HepG2 (cell line): Measurements from ENCODE around the gene DDIT4. TPM values are rescaled to one million over a fixed set of nuclear protein-coding genes. Genes with fewer than 3 reads are reported as not detected.

Experiments
- AHDC1 ChIP-seq: sonication (generic); formaldehyde crosslinking; IDR thresholded peaks from 2 replicates; pipeline ENCODE4 v1.5.1; 2020; ENCODE audit warnings: mild to moderate bottlenecking, missing genetic modification reagents, borderline replicate concordance
- CEBPZ ChIP-seq: IDR thresholded peaks from 2 replicates; pipeline ENCODE4 v1.6.1; 2012; ENCODE audit warnings: low read length, improper control_type of control experiment
- FOXO1 ChIP-seq: sonication (generic); formaldehyde crosslinking; IDR thresholded peaks from 2 replicates; pipeline ENCODE4 v1.4.0; 2020; ENCODE audit warnings: missing genetic modification reagents
- FOXO4 ChIP-seq: sonication (generic); formaldehyde crosslinking; conservative IDR thresholded peaks from 2 replicates; pipeline ENCODE4 v1.8.1; 2023; ENCODE audit warnings: missing genetic modification reagents
- KLF12 ChIP-seq: sonication (generic); formaldehyde crosslinking; IDR thresholded peaks from 2 replicates; pipeline ENCODE4 v1.4.0; 2020; ENCODE audit warnings: missing genetic modification reagents, borderline replicate concordance
- MIER2 ChIP-seq: IDR thresholded peaks from 2 replicates; pipeline ENCODE4 v1.6.1; 2016; ENCODE audit warnings: missing biosample characterization, missing genetic modification reagents
- NFATC3 ChIP-seq: sonication (generic); formaldehyde crosslinking; IDR thresholded peaks from 2 replicates; pipeline ENCODE4 v1.5.1; 2020; ENCODE audit warnings: mild to moderate bottlenecking, missing genetic modification reagents
- POGZ ChIP-seq: sonication (generic); formaldehyde crosslinking; IDR thresholded peaks from 2 replicates; pipeline ENCODE4 v1.4.0; 2020; ENCODE audit warnings: mild to moderate bottlenecking, missing genetic modification reagents
- PRMT3 ChIP-seq: sonication (generic); formaldehyde crosslinking; IDR thresholded peaks from 2 replicates; pipeline ENCODE4 v1.8.1; 2022; ENCODE audit warnings: low read depth, mild to moderate bottlenecking, moderate library complexity, missing genetic modification reagents, borderline replicate concordance
- TAF1 ChIP-seq: sonication (generic); formaldehyde crosslinking; IDR thresholded peaks from 2 replicates; pipeline ENCODE4 v1.4.0; 2020; ENCODE audit warnings: missing genetic modification reagents
- UBTF ChIP-seq: sonication (generic); formaldehyde crosslinking; IDR thresholded peaks from 2 replicates; pipeline ENCODE4 v1.4.0; 2020; ENCODE audit warnings: mild to moderate bottlenecking, missing genetic modification reagents
- ZNF124 ChIP-seq: sonication (generic); formaldehyde crosslinking; IDR thresholded peaks from 2 replicates; pipeline ENCODE4 v1.4.0; 2020; ENCODE audit warnings: missing genetic modification reagents
- ZNF335 ChIP-seq: sonication (generic); formaldehyde crosslinking; IDR thresholded peaks from 2 replicates; pipeline ENCODE4 v1.4.0; 2020; ENCODE audit warnings: missing genetic modification reagents
- ZNF496 ChIP-seq: sonication (generic); formaldehyde crosslinking; IDR thresholded peaks from 2 replicates; pipeline ENCODE4 v1.8.1; 2023; ENCODE audit warnings: mild to moderate bottlenecking, moderate library complexity, missing genetic modification reagents; ENCODE audit not compliant: insufficient replicate concordance
- polyA plus RNA-seq, 8 experiments: library from polyadenylated mRNA; depleted of rRNA in 3 of 8; stranded (reverse) in 7 of 8; unstranded in 1 of 8; fragments of >200 nt; fragmentation: Illumina TruSeq in 4 of 8; extraction: Trizol in 4 of 8; gene quantifications; 2 replicates each; pipeline versions ENCODE4 v1.2.1 to v1.2.3, GENCODE V29; 2011 to 2016; ENCODE audit warnings: low read depth in 4 of 8, missing spikeins in 1 of 8, mixed read lengths in 1 of 8; ENCODE audit not compliant: insufficient read depth in 1 of 8
- total RNA-seq, 5 experiments: library from RNA; depleted of rRNA; stranded (reverse); fragments of >200 nt; fragmentation: Illumina TruSeq; extraction: Trizol; gene quantifications; 2 replicates each; pipeline ENCODE4 v1.2.3, GENCODE V29; 2016; ENCODE audit warnings: low read depth in 1 of 5

DDIT4 gene
- total and polyA plus RNA-seq, 2 of the 13 experiments (the other 11 are each of a cell fraction or from before 2014, with no cell fraction given) = 35.6 to 40.7 TPM

- TF ChIP-seq CEBPZ (no peak), KLF12 (CRISPR knock-in tag) (peak; percentile 97), ZNF496 (CRISPR knock-in tag) (no peak), FOXO4 (CRISPR knock-in tag) (no peak), POGZ (CRISPR knock-in tag) (peak; percentile 52; the same call in 1 of the 2 replicates), TAF1 (CRISPR knock-in tag) (peak; percentile 99), ZNF124 (peak; percentile 91; the same call in 1 of the 2 replicates), PRMT3 (CRISPR knock-in tag) (peak; percentile 94), UBTF (peak; percentile 85), FOXO1 (no peak; the same call in 1 of the 2 replicates), ZNF335 (CRISPR knock-in tag) (peak; percentile 60), NFATC3 (CRISPR knock-in tag) (no peak), MIER2 (CRISPR knock-in tag) (0 out of 2 replicates have a peak, but pooled peaks have one; percentile 9), AHDC1 (CRISPR knock-in tag) (no peak)
These were observed at the start of gene DDIT4 (continued) for GRCh38 chr10:72273410-72274212.
